Activated B cell treated with CpG ODN at 0.5 μM for 24 hours (primary cell): ENCODE data around the gene TWNK. TPM values are rescaled to one million over a fixed set of nuclear protein-coding genes. Genes with fewer than 3 reads are reported as not detected.

Experiments used
- ATAC-seq: fragments of 200-7000 bp; cut with Tn5 transposase; one replicate; pipeline ENCODE4 v1.10.0; 2021; ENCODE audit warnings: low read depth, mild to moderate bottlenecking, moderate library complexity
- CTCF ChIA-PET: fragments of 350-600 bp; sonication (Branson Sonifier 250); formaldehyde crosslinking; loops from one replicate; lab custom pipeline; 2021; ENCODE audit warnings: antibody characterized with exemption; lab: Charles Lee
- POLR2A ChIA-PET: fragments of 350-600 bp; sonication (Branson Sonifier 250); formaldehyde crosslinking; loops from one replicate; lab custom pipeline; 2021; ENCODE audit warnings: antibody characterized with exemption; lab: Charles Lee
- DNase-seq: peaks from one replicate; pipeline ENCODE4 v3.0.0; 2022
- H3K27ac Mint-ChIP-seq: one replicate; pipeline ENCODE4 v1.8.0; 2020; ENCODE audit warnings: mixed read lengths
- H3K27me3 Mint-ChIP-seq: one replicate; pipeline ENCODE4 v1.8.0; 2021; ENCODE audit warnings: mixed read lengths
- H3K36me3 Mint-ChIP-seq: one replicate; pipeline ENCODE4 v1.8.0; 2021; ENCODE audit warnings: low read depth, mixed read lengths
- H3K4me1 Mint-ChIP-seq: one replicate; pipeline ENCODE4 v1.8.0; 2021; ENCODE audit warnings: mixed read lengths
- H3K4me3 Mint-ChIP-seq: one replicate; pipeline ENCODE4 v1.8.0; 2020; ENCODE audit warnings: mild to moderate bottlenecking, mixed read lengths
- H3K9me3 Mint-ChIP-seq: one replicate; pipeline ENCODE4 v1.8.0; 2020; ENCODE audit warnings: mixed read lengths
- intact Hi-C: fragments of 100-400 bp; cut with micrococcal nuclease; formaldehyde crosslinking; loops from one replicate; pipeline ENCODE4 v1.15.1; 2024
- total RNA-seq: library from RNA; stranded (reverse); gene quantifications from 2 replicates; pipeline ENCODE4 v1.2.3, GENCODE V29; 2022
- TF ChIP-seq, protein P1 (sequence below): fragments of 200-600 bp; IDR thresholded peaks from one replicate; pipeline ENCODE4 v1.8.0; 2022; ENCODE audit warnings: antibody characterized with exemption, mild to moderate bottlenecking

The TWNK gene
- total RNA-seq, 1 donor from 2014 or later = 19.2 TPM

DNA sequence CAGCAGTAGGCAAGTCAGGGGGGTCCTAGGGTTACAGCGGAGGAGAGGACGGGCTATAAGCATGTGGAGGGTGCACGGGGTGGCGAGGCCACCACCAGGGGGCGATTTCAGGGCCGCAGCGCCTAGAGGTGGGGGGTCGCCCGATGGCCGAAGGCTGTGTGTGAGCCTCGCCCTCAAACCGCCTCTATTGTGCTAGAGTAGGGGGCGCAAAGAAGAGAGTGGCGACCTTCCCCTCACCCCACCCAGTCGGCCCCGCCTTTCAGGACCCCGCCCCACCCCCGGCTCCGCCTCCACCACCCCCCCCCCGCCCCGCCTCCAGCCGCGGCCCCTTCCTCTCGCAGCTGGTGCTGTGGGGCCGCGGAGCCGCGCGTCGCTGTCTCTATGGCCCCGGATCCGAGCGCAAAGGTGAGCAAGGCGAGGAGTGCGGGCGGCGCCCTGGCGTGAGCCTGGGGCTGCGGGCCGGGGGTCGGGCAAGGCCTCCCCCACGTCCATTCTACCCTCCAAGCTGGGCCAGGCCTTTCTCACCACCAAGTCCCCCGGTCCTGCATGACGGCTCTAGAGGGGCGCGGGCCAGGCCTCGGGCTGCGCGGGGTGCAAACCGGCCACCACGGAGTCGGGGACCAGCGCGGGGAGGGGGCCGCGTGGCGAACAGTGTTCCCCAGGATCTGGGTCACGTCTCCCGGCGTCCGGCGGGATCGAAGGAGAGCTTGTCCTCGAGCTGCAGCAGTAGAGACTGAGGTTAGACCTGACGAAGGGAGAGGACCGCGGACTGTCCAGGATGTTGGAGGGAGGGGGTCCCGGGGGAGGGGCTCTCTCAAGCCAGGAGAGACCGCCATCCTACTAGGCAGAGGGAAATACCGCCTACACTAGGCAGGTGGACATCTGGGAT, 17.9 kb upstream of the TWNK start, which contains the start of gene SEMA4G:
Gene SEMA4G (plus strand): TSS at position 318 of the 889 bp plus-strand sequence. CDS start 3,409 bp downstream, outside the sequence.
- POLR2A ChIA-PET = interaction anchor here (0.6 kb wide), 1 partner anchor 22 kb away, joined by 10 read pairs; no protein-coding TSS in a partner anchor
- Mint-ChIP-seq H3K4me3 (peak within 1 kb of the TSS; percentile 64), H3K36me3 (peaks cover 4% of the 10 kb centered on the region), H3K27me3 (no peaks in the 10 kb centered on the region), H3K9me3 (no peaks in the 10 kb centered on the region), H3K4me1 (peaks cover 11% of the 10 kb centered on the region), H3K27ac (no peak within 1 kb of the TSS)
- ATAC-seq (peak; percentile 88), DNase-seq (peak; percentile 58)
- TF ChIP-seq, protein P1, sequence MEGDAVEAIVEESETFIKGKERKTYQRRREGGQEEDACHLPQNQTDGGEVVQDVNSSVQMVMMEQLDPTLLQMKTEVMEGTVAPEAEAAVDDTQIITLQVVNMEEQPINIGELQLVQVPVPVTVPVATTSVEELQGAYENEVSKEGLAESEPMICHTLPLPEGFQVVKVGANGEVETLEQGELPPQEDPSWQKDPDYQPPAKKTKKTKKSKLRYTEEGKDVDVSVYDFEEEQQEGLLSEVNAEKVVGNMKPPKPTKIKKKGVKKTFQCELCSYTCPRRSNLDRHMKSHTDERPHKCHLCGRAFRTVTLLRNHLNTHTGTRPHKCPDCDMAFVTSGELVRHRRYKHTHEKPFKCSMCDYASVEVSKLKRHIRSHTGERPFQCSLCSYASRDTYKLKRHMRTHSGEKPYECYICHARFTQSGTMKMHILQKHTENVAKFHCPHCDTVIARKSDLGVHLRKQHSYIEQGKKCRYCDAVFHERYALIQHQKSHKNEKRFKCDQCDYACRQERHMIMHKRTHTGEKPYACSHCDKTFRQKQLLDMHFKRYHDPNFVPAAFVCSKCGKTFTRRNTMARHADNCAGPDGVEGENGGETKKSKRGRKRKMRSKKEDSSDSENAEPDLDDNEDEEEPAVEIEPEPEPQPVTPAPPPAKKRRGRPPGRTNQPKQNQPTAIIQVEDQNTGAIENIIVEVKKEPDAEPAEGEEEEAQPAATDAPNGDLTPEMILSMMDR = no peak
- CTCF ChIA-PET = interaction anchor here (1.1 kb wide), 1 partner anchor 16 kb away, joined by 4 read pairs; no protein-coding TSS in a partner anchor
- intact Hi-C loops = loop anchor here (1.0 to 2.0 kb wide), 3 partner anchors 17 to 44 kb away; partner anchors contain the start of genes MRPL43 and TWNK

DNA sequence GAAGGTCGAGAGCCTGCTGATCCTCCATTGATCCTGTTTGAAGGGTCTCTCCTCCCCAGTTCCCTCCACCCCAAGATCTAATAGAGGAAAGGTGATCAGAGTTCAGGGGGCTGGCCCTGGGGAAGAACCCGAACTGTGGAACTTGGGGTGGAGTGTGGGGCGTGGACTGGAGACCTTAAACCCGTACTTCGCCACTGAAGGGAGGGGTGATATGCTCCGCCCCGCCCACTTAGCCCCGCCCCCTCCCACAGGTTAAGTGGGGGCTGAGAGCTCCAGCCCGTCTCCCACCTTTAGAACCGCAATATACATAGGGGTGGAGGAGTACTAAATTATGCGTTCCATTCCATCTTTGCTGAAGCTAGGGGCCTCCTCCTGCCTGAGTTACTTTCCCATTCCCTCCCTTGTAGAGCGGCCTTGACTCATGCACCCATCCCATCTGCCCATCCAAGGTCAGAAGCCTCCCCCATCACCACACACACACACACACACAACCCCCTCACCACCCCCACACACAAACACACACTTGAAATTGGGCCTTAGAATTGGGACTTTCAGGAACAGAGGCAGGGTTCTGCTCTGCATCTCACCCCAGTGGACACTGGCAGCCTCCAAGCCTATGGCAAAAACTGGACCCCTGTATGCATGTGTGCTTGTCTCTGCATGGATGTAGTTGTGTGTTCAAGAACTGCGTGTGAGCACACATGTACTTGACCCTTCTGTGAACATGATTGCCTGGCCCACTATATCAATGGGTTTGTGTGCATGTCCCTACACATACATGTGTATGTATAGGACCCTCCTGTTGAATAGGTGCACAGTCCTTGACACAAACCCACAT, 17.0 kb upstream of the TWNK start:
- TF ChIP-seq, protein P1 = no peak
- Mint-ChIP-seq H3K27me3 (no peaks in the 10 kb centered on the region), H3K9me3 (no peaks in the 10 kb centered on the region), H3K4me3 (peak overlapping the region; percentile 64), H3K4me1 (peaks cover 11% of the 10 kb centered on the region), H3K27ac (no peak overlapping the region), H3K36me3 (peaks cover 4% of the 10 kb centered on the region)
- CTCF ChIA-PET = no interaction called here
- no peak for DNase-seq
- intact Hi-C loops = no loop called here
- peak; percentile 47 for ATAC-seq
- POLR2A ChIA-PET = interaction anchor here (0.7 kb wide), 1 partner anchor 44 kb away, joined by 3 read pairs; no protein-coding TSS in a partner anchor

DNA sequence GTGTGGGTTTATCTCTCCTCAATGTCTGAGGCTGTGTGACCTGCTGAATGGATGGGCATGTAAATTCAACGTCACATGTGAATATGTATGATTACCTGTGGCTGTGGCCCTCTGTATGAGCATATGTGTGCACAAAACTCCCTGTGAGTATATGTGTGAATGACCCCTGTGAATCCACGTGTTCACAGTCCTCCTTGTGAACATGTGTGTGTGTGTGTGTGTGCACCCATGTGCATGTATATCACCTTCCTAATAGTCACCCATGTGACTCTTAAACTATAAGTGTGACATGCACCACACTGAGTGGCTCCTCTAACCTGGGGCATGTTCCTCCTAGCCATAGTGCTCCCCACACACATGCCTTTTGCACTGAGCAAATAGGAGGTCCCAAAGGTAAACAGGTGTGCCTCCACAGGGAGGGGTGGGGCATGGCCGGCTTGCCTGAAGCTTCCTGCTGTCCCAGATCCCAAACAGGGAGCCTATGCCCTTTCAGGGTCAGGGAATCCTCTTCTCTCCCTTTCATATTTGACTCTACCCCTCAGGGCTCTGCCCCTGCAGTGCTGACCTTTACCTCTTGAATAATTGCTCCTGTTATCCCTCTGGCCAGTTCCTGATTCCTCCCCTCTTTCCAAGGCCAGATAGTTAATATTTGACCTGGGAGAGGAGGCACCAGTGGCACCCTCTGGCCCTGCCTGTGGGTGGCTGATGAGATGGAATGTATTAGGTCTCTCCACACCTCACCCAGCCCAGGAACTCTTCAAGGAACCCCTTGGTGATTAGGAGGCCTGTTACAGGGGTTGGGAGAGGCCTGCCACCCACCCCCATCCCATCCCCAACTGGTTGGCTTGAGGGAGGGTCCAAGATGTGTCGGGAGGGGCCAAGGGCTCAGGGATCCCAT, 16.2 kb upstream of the TWNK start:
- Mint-ChIP-seq H3K9me3 (no peaks in the 10 kb centered on the region), H3K27ac (no peak overlapping the region), H3K36me3 (no peaks in the 10 kb centered on the region), H3K27me3 (no peaks in the 10 kb centered on the region), H3K4me1 (peaks cover 11% of the 10 kb centered on the region), H3K4me3 (peak overlapping the region; percentile 64)
- no peak for DNase-seq
- intact Hi-C loops = no loop called here
- CTCF ChIA-PET = no interaction called here
- ATAC-seq = no peak
- TF ChIP-seq, protein P1 = no peak
- POLR2A ChIA-PET = no interaction called here

DNA sequence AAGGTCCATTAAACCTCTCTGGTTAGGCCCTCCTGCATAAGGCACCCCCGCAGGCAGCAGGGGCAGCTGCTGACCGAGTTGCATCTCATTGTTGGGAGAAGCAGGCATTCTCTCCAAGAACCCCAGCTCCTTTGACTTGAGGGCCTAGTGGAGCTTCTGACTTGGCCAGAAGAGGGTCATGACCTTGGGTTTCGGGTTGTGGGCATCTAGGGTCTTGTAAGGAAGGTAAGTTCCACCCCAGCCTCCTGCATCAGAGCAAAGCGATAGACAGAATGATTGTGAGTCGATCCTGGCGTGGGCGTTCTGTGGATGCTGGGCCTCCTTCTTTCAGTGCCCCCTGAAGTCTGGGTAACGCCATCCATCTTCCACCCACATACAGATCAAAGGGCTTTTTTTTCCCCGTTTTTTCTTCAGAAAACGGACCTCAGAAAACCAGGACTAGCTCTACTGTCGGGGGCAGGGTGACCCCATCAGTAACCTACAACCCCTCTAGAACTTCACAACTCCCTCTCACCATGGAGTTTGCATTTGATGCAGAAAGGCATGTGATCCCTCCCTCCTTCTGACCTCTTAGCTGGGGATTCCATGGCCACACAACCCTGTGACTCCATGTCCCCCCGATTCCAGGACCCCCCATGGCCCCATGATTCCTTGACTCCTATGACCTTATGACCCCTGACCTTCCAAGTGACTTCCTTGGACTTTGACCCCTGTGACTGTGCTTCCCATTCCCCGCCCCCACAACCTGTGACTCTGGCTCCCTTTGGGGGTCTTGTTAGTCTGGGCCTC, 15.0 kb upstream of the TWNK start:
- ChIA-PET CTCF (no interaction called here), POLR2A (no interaction called here)
- intact Hi-C loops = no loop called here
- Mint-ChIP-seq H3K4me3 (no peak overlapping the region), H3K36me3 (peaks cover 4% of the 10 kb centered on the region), H3K9me3 (no peaks in the 10 kb centered on the region), H3K4me1 (peaks cover 11% of the 10 kb centered on the region), H3K27ac (no peak overlapping the region), H3K27me3 (no peaks in the 10 kb centered on the region)
- TF ChIP-seq, protein P1 = no peak
- no peak for ATAC-seq
- DNase-seq = no peak
